Measurements from ENCODE around the gene CYP2A13.
"Not testable (repeated sequence)": the region's sequence is repeated elsewhere in the genome, so short reads cannot be mapped to it uniquely, and the experiment has no call there.

GRCh38 chr19:41127362-41127761, 39.1 kb downstream of the CYP2A13 start:
- not testable (repeated sequence) for TF ChIP-seq CTCF (IDR thresholded peaks at IDR 0.05); ZFX (IDR thresholded peaks at IDR 0.05; ENCODE audit: borderline replicate concordance)

Measured in 22Rv1 (cell line).